ENCODE results near the gene RIC3.

Gene RIC3

DNA sequence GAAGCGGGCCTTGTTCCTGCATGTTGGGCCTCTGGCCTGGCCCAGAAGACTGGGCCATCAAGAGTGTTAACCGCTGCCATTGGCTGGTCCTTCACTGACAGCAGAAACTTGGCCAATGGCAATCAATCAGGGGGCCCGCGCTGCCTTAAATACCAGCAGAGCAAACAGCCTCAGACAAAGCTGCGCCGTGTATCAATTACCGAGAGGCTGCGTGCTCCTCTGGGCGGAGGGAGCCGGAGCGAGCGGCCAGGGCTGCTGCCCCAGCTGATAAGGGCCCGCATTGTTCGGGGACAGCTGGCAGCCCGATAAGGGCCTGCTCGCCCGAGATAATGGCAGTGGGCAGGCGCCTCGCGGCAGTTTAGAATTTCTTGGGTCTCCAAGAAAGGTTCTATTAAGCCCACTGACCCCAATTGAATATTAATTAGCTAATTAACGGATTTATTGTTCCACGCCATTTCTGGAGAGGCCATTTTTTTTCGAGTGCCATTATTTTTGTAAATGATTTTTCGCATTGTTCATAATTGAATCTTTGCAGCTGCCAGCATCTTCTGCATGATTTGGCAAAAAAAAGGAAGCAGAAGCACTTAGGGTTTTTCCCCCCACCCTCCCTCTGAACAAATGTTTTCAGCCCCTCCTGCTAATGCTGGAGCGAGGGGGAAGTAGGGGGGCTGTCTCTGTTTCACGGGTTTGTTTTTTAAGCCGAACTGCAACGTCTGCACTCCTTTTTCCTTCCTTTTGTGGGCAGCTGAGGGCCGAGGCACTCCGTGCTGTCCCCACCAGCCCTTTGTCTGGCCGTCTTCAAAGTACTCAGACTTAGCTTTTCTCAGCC is 37.6 kb upstream of the RIC3 start:
- Histone ChIP-seq H3K27ac (ENCODE audit: low read length) (peak overlapping the region; percentile 99), H3K4me1 (ENCODE audit: low read length) (peaks cover 76% of the 10 kb centered on the region), H3K9ac (ENCODE audit: low read length) (peak overlapping the region; percentile 94), H4K20me1 (ENCODE audit: insufficient read depth, low read length) (no peaks in the 10 kb centered on the region), H2AFZ (ENCODE audit: low read depth, low read length) (peak overlapping the region; percentile 62; the same call in 1 of the 2 replicates), H3K4me2 (ENCODE audit: low read length) (peak overlapping the region; percentile 97), H3K4me3 (ENCODE audit: low read length) (peak overlapping the region; percentile 68), H3K27me3 (ENCODE audit: low read depth, low read length) (no peaks in the 10 kb centered on the region), H3K36me3 (replicated peaks; ENCODE audit: low read depth, low read length) (no peaks in the 10 kb centered on the region), H3K79me2 (ENCODE audit: low read length) (no peaks in the 10 kb centered on the region), H3K9me3 (ENCODE audit: insufficient read depth, low read length) (no peaks in the 10 kb centered on the region)
- TF ChIP-seq EZH2phosphoT487 (IDR thresholded peaks at IDR 0.05; ENCODE audit: low read depth) = no peak
- TF ChIP-seq, protein P1, sequence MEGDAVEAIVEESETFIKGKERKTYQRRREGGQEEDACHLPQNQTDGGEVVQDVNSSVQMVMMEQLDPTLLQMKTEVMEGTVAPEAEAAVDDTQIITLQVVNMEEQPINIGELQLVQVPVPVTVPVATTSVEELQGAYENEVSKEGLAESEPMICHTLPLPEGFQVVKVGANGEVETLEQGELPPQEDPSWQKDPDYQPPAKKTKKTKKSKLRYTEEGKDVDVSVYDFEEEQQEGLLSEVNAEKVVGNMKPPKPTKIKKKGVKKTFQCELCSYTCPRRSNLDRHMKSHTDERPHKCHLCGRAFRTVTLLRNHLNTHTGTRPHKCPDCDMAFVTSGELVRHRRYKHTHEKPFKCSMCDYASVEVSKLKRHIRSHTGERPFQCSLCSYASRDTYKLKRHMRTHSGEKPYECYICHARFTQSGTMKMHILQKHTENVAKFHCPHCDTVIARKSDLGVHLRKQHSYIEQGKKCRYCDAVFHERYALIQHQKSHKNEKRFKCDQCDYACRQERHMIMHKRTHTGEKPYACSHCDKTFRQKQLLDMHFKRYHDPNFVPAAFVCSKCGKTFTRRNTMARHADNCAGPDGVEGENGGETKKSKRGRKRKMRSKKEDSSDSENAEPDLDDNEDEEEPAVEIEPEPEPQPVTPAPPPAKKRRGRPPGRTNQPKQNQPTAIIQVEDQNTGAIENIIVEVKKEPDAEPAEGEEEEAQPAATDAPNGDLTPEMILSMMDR (IDR thresholded peaks at IDR 0.05; ENCODE audit: low read depth, low read length) = no peak

DNA sequence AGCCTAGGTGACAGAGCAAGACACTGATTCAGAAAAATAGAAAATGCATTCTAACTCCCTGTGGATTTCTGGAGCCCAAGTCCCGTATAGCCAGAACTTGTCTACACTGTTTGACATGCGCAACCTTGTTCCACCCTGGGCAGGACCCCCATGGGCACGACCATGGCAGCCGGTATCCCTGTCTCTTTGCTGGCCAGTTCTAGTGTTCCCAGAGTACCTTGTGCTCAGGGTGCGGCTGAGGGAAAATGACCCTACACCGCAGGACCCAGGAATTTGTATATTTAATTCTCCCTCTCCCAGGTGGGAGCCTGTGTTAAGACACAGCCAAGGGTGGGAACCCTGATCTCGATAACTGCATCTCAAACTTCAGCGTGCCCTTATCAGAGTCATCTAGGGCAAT is 36.7 kb upstream of the RIC3 start:
- H3K9me3 ChIP-seq (ENCODE audit: insufficient read depth, low read length) = no peaks in the 10 kb centered on the region
- no peaks in the 10 kb centered on the region for H4K20me1 ChIP-seq (ENCODE audit: insufficient read depth, low read length)
- H2AFZ ChIP-seq (ENCODE audit: low read depth, low read length) = no peak overlapping the region
- peak overlapping the region; percentile 99 for H3K27ac ChIP-seq (ENCODE audit: low read length)
- peak overlapping the region; percentile 94 for H3K9ac ChIP-seq (ENCODE audit: low read length)
- H3K4me3 ChIP-seq (ENCODE audit: low read length) = peak overlapping the region; percentile 68
- peaks cover 78% of the 10 kb centered on the region for H3K4me1 ChIP-seq (ENCODE audit: low read length)
- peak overlapping the region; percentile 97 for H3K4me2 ChIP-seq (ENCODE audit: low read length)
- no peaks in the 10 kb centered on the region for H3K36me3 ChIP-seq (replicated peaks; ENCODE audit: low read depth, low read length)
- TF ChIP-seq, protein P1 (IDR thresholded peaks at IDR 0.05; ENCODE audit: low read depth, low read length) = no peak
- TF ChIP-seq EZH2phosphoT487 (IDR thresholded peaks at IDR 0.05; ENCODE audit: low read depth) = no peak
- no peaks in the 10 kb centered on the region for H3K27me3 ChIP-seq (ENCODE audit: low read depth, low read length)
- H3K79me2 ChIP-seq (ENCODE audit: low read length) = no peaks in the 10 kb centered on the region

DNA sequence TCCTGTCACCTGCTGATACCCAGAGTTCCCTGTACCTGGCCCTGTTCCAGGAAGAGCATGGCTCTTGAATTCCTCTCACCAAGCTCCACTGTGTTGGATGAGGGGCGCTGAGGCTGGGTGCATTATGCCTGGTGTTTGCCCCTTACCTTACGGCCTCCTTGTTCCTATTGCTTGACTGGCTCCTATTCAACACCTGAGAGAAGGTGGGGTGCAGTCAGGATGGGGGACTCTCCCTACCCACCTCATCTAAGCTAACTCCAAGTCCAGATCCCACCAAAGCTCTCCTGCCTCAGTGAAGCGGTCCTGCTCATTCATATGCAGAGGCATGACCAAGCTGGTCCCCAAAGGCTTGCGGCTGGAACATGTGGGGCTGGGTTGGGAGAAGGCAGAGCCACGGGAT is 35.8 kb upstream of the RIC3 start:
- Histone ChIP-seq H3K27ac (ENCODE audit: low read length) (no peak overlapping the region), H3K4me2 (ENCODE audit: low read length) (no peak overlapping the region)

DNA sequence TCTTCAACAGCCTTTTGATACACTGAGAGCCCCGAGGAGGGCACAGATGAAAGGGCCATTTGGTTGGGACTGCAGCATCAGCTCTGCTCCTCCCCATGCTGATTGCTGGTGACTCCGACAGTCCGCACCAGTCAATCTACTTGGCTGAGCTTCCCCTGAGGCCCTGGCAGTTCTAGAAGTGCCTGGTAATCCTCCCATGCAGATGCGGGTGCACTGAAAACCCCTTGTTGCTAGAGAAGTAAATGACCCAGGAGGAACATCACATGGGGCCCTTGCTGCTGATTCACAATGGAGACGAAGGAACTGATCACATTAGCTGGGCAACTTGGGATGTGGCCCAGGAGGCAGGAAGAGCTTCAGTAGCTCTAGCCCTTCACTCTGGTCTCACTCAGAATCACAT is 35.2 kb upstream of the RIC3 start:
- no peaks in the 10 kb centered on the region for H3K79me2 ChIP-seq (ENCODE audit: low read length)
- no peak overlapping the region for H2AFZ ChIP-seq (ENCODE audit: low read depth, low read length)
- H3K9ac ChIP-seq (ENCODE audit: low read length) = no peak overlapping the region
- no peaks in the 10 kb centered on the region for H3K36me3 ChIP-seq (replicated peaks; ENCODE audit: low read depth, low read length)
- H3K4me1 ChIP-seq (ENCODE audit: low read length) = peaks cover 77% of the 10 kb centered on the region
- no peaks in the 10 kb centered on the region for H3K9me3 ChIP-seq (ENCODE audit: insufficient read depth, low read length)
- no peak overlapping the region for H3K27ac ChIP-seq (ENCODE audit: low read length)
- TF ChIP-seq EZH2phosphoT487 (IDR thresholded peaks at IDR 0.05; ENCODE audit: low read depth) = no peak
- TF ChIP-seq, protein P1 (IDR thresholded peaks at IDR 0.05; ENCODE audit: low read depth, low read length) = no peak
- H3K4me3 ChIP-seq (ENCODE audit: low read length) = no peak overlapping the region
- H3K4me2 ChIP-seq (ENCODE audit: low read length) = no peak overlapping the region
- no peaks in the 10 kb centered on the region for H3K27me3 ChIP-seq (ENCODE audit: low read depth, low read length)
- H4K20me1 ChIP-seq (ENCODE audit: insufficient read depth, low read length) = no peaks in the 10 kb centered on the region

More for the DNA sequence above, 35.8 kb upstream of the RIC3 start:
- no peak for TF ChIP-seq EZH2phosphoT487 (IDR thresholded peaks at IDR 0.05; ENCODE audit: low read depth)
- TF ChIP-seq, protein P1 (IDR thresholded peaks at IDR 0.05; ENCODE audit: low read depth, low read length) = no peak
- H3K4me1 ChIP-seq (ENCODE audit: low read length) = peaks cover 78% of the 10 kb centered on the region
- no peaks in the 10 kb centered on the region for H3K9me3 ChIP-seq (ENCODE audit: insufficient read depth, low read length)
- no peaks in the 10 kb centered on the region for H3K27me3 ChIP-seq (ENCODE audit: low read depth, low read length)
- no peak overlapping the region for H2AFZ ChIP-seq (ENCODE audit: low read depth, low read length)
- H4K20me1 ChIP-seq (ENCODE audit: insufficient read depth, low read length) = no peaks in the 10 kb centered on the region
- H3K79me2 ChIP-seq (ENCODE audit: low read length) = no peaks in the 10 kb centered on the region
- no peak overlapping the region for H3K9ac ChIP-seq (ENCODE audit: low read length)
- H3K4me3 ChIP-seq (ENCODE audit: low read length) = no peak overlapping the region
- no peaks in the 10 kb centered on the region for H3K36me3 ChIP-seq (replicated peaks; ENCODE audit: low read depth, low read length)
